GM23338 (cell line): ENCODE data around the gene G6PD. TPM values are rescaled to one million over a fixed set of nuclear protein-coding genes. Genes with fewer than 3 reads are reported as not detected.

Experiments
- ATAC-seq: fragments of 200-7000 bp; cut with Tn5 transposase; 3 replicates; pipeline ENCODE4 v1.9.1; 2020
- DNase-seq: peaks from one replicate; pipeline ENCODE4 v3.0.0-alpha.2; 2015; ENCODE audit warnings: low spot score
- H2AFZ ChIP-seq: fragments of 200-600 bp; sonication (generic); 2 replicates; pipeline ENCODE4 v1.8.0; 2016; ENCODE audit warnings: antibody characterized with exemption, mild to moderate bottlenecking, moderate library complexity
- H3F3A ChIP-seq: fragments of 200-600 bp; sonication (generic); replicated peaks from 2 replicates; pipeline ENCODE4 v1.8.0; 2017; ENCODE audit warnings: antibody characterized with exemption, mixed run types, low read depth
- H3K27ac ChIP-seq: fragments of 200-600 bp; sonication (generic); 2 replicates; pipeline ENCODE4 v1.6.1; 2016; ENCODE audit warnings: low read depth
- H3K27me3 ChIP-seq: fragments of 200-600 bp; sonication (generic); 2 replicates; pipeline ENCODE4 v1.8.0; 2016; ENCODE audit warnings: mild to moderate bottlenecking, mixed run types, moderate library complexity; ENCODE audit not compliant: insufficient read depth
- H3K36me3 ChIP-seq: fragments of 200-600 bp; sonication (generic); 2 replicates; pipeline ENCODE4 v1.8.0; 2016; ENCODE audit warnings: mild to moderate bottlenecking; ENCODE audit not compliant: insufficient read depth
- H3K4me1 ChIP-seq: fragments of 200-600 bp; sonication (generic); 2 replicates; pipeline ENCODE4 v1.8.0; 2016; ENCODE audit warnings: mild to moderate bottlenecking, moderate library complexity; ENCODE audit not compliant: insufficient read depth
- H3K4me2 ChIP-seq: fragments of 200-600 bp; sonication (generic); 2 replicates; pipeline ENCODE4 v1.7.1; 2017; ENCODE audit warnings: mixed run types
- H3K4me3 ChIP-seq: fragments of 200-600 bp; sonication (generic); 2 replicates; pipeline ENCODE4 v1.6.1; 2016; ENCODE audit warnings: mixed run types
- H3K79me2 ChIP-seq: fragments of 200-600 bp; sonication (generic); replicated peaks from 2 replicates; pipeline ENCODE4 v1.8.0; 2017; ENCODE audit warnings: mild to moderate bottlenecking; ENCODE audit not compliant: insufficient read depth
- H3K9me2 ChIP-seq: fragments of 200-600 bp; sonication (generic); 2 replicates; pipeline ENCODE4 v1.8.0; 2017; ENCODE audit not compliant: insufficient read depth
- H4K20me1 ChIP-seq: fragments of 200-600 bp; sonication (generic); replicated peaks from 2 replicates; pipeline ENCODE4 v1.8.0; 2017; ENCODE audit warnings: mild to moderate bottlenecking; ENCODE audit not compliant: insufficient read depth
- H3K27ac Mint-ChIP-seq: 2 replicates; pipeline ENCODE4 v1.8.0; 2020; ENCODE audit warnings: inconsistent platforms, mild to moderate bottlenecking, moderate library complexity, mixed read lengths
- H3K27me3 Mint-ChIP-seq: 3 replicates; pipeline ENCODE4 v1.8.0; 2022; ENCODE audit warnings: low read depth, mild to moderate bottlenecking, moderate library complexity, mixed read lengths, inconsistent platforms; ENCODE audit not compliant: insufficient read depth, poor library complexity
- H3K36me3 Mint-ChIP-seq: 3 replicates; pipeline ENCODE4 v1.8.0; 2021; ENCODE audit warnings: low read depth, mild to moderate bottlenecking, inconsistent platforms, moderate library complexity, mixed read lengths
- H3K4me1 Mint-ChIP-seq: 3 replicates; pipeline ENCODE4 v1.8.0; 2020; ENCODE audit warnings: mild to moderate bottlenecking, inconsistent platforms, mixed read lengths
- H3K4me3 Mint-ChIP-seq: 3 replicates; pipeline ENCODE4 v1.8.0; 2021; ENCODE audit warnings: moderate library complexity, mild to moderate bottlenecking, inconsistent platforms, mixed read lengths
- H3K9me3 Mint-ChIP-seq: 3 replicates; pipeline ENCODE4 v1.8.0; 2020; ENCODE audit warnings: moderate library complexity, mild to moderate bottlenecking, inconsistent platforms, mixed read lengths
- CREB1 ChIP-seq: fragments of 250-450 bp; sonication (Bioruptor Pico); IDR thresholded peaks from 2 replicates; pipeline ENCODE4 v1.5.0; 2020; ENCODE audit warnings: low read depth, mild to moderate bottlenecking, moderate library complexity
- CTCF ChIP-seq, 2 experiments: fragments of 200-600 bp in 1 of 2; sonication (generic) in 1 of 2; conservative IDR thresholded peaks; 2 replicates each; pipeline versions ENCODE4 v1.5.1 to v1.6.1; 2016 to 2017; ENCODE audit warnings: antibody characterized with exemption in 2 of 2, low read depth in 2 of 2, mild to moderate bottlenecking in 2 of 2, moderate library complexity in 1 of 2
- ETS1 ChIP-seq: IDR thresholded peaks from 2 replicates; pipeline ENCODE4 v1.6.1; 2016; ENCODE audit warnings: antibody characterized with exemption
- EZH2 ChIP-seq: fragments of 200-600 bp; sonication (generic); IDR thresholded peaks from one replicate; pipeline ENCODE4 v1.8.0; 2017; ENCODE audit warnings: antibody characterized with exemption, mild to moderate bottlenecking, low read depth; ENCODE audit not compliant: unreplicated experiment
- EZH2phosphoT487 ChIP-seq: fragments of 200-600 bp; sonication (generic); IDR thresholded peaks from one replicate; pipeline ENCODE4 v1.8.1; 2018; ENCODE audit warnings: antibody characterized with exemption; ENCODE audit not compliant: unreplicated experiment
- JUNB ChIP-seq: IDR thresholded peaks from one replicate; pipeline ENCODE4 v1.6.1; 2016; ENCODE audit warnings: antibody characterized with exemption; ENCODE audit not compliant: unreplicated experiment
- NANOG ChIP-seq: IDR thresholded peaks from 2 replicates; pipeline ENCODE4 v1.6.1; 2016; ENCODE audit warnings: antibody characterized with exemption, borderline replicate concordance
- POLR2AphosphoS5 ChIP-seq: IDR thresholded peaks from 2 replicates; pipeline ENCODE4 v1.6.1; 2016; ENCODE audit warnings: antibody characterized with exemption, low read depth
- REST ChIP-seq: IDR thresholded peaks from one replicate; pipeline ENCODE4 v1.6.1; 2018; ENCODE audit warnings: antibody characterized with exemption; ENCODE audit not compliant: unreplicated experiment
- STAT1 ChIP-seq: IDR thresholded peaks from one replicate; pipeline ENCODE4 v1.6.1; 2016; ENCODE audit warnings: antibody characterized with exemption; ENCODE audit not compliant: unreplicated experiment
- ZNF114 ChIP-seq: fragments of 250-450 bp; sonication (Bioruptor Pico); IDR thresholded peaks from 2 replicates; pipeline ENCODE4 v1.5.0; 2020; ENCODE audit warnings: mild to moderate bottlenecking, moderate library complexity
- ZNF331 ChIP-seq: fragments of 250-450 bp; sonication (Bioruptor Pico); IDR thresholded peaks from 2 replicates; pipeline ENCODE4 v1.5.0; 2020; ENCODE audit warnings: low read depth, mild to moderate bottlenecking, moderate library complexity
- ZNF462 ChIP-seq: fragments of 250-450 bp; sonication (Bioruptor Pico); IDR thresholded peaks from 2 replicates; pipeline ENCODE4 v1.5.0; 2020; ENCODE audit warnings: mild to moderate bottlenecking, moderate library complexity
- polyA plus RNA-seq: library from polyadenylated mRNA; unstranded; fragments of >200 nt; fragmentation: Nextera tagmentation; extraction: Ambion mirVana; gene quantifications from 2 replicates; pipeline ENCODE4 v1.2.1, GENCODE V29; 2016
- total RNA-seq: library from RNA; depleted of rRNA; stranded (reverse); fragments of >200 nt; shearing (Covaris generic); gene quantifications from 2 replicates; pipeline ENCODE4 v1.2.3, GENCODE V29; 2014

The G6PD gene
- total and polyA plus RNA-seq, 2 experiments from 2014 or later, result 14.4 to 66.7 TPM

- DNase-seq (no peak), ATAC-seq (no peak)
- Mint-ChIP-seq H3K9me3 (no peaks in the 10 kb centered on the region), H3K36me3 (peaks cover 5% of the 10 kb centered on the region; the same call in 2 of the 3 replicates), H3K4me3 (no peak overlapping the region), H3K27me3 (peaks cover 10% of the 10 kb centered on the region), H3K4me1 (peaks cover 7% of the 10 kb centered on the region; the same call in 2 of the 3 replicates), H3K27ac (no peak overlapping the region)
- Histone ChIP-seq H3K36me3 (no peaks in the 10 kb centered on the region), H3K27ac (no peak overlapping the region), H3F3A (no peaks in the 10 kb centered on the region), H3K4me3 (no peak overlapping the region), H4K20me1 (no peaks in the 10 kb centered on the region; the same call in 1 of the 2 replicates), H2AFZ (no peak overlapping the region), H3K27me3 (no peaks in the 10 kb centered on the region), H3K4me2 (no peak overlapping the region), H3K79me2 (no peaks in the 10 kb centered on the region), H3K4me1 (no peaks in the 10 kb centered on the region), H3K9me2 (no peaks in the 10 kb centered on the region)
- TF ChIP-seq JUNB, result no peak
- TF ChIP-seq CREB1 (CRISPR knock-in tag), result no peak
- TF ChIP-seq ZNF331, result no peak
- no peak for TF ChIP-seq REST
- no peak for TF ChIP-seq POLR2AphosphoS5
- no peak for TF ChIP-seq CTCF (conservative IDR thresholded peaks at IDR 0.05; ENCODE audit: low read depth in 2 of 2)
- TF ChIP-seq STAT1, result no peak
- no peak for TF ChIP-seq EZH2
- TF ChIP-seq ZNF462 (CRISPR knock-in tag), result no peak
- no peak for TF ChIP-seq ETS1
- no peak for TF ChIP-seq ZNF114 (CRISPR knock-in tag)
- no peak for TF ChIP-seq EZH2phosphoT487
- no peak for TF ChIP-seq NANOG
These were observed 62.1 kb downstream of the G6PD start for GRCh38 chrX:154484255-154485149.
